Smooth muscle cell (in vitro differentiated cells): Measurements from ENCODE around the gene LRRFIP1. TPM values are rescaled to one million over a fixed set of nuclear protein-coding genes. Genes with fewer than 3 reads are reported as not detected.

Source experiments
- DNase-seq: peaks from one replicate; lab custom pipeline; 2025; ENCODE audit not compliant: unreplicated experiment; lab: John Stamatoyannopoulos, UW
- H2AFZ ChIP-seq: fragments of 200-600 bp; sonication (generic); 2 replicates; pipeline ENCODE4 v1.6.0; 2016; ENCODE audit warnings: antibody characterized with exemption, low read depth, mild to moderate bottlenecking
- H3F3A ChIP-seq: fragments of 200-600 bp; sonication (generic); 2 replicates; pipeline ENCODE4 v1.6.0; 2017; ENCODE audit warnings: antibody characterized with exemption, low read depth
- H3K27ac ChIP-seq: fragments of 200-600 bp; sonication (generic); 2 replicates; pipeline ENCODE4 v1.5.1; 2016; ENCODE audit warnings: low read depth, mild to moderate bottlenecking
- H3K27me3 ChIP-seq: fragments of 200-600 bp; sonication (generic); 2 replicates; pipeline ENCODE4 v1.6.1; 2016; ENCODE audit warnings: low read depth, mild to moderate bottlenecking
- H3K36me3 ChIP-seq: fragments of 200-600 bp; sonication (generic); 2 replicates; pipeline ENCODE4 v1.5.1; 2016; ENCODE audit warnings: low read depth
- H3K4me1 ChIP-seq: fragments of 200-600 bp; sonication (generic); 2 replicates; pipeline ENCODE4 v1.5.1; 2016; ENCODE audit warnings: low read depth
- H3K4me2 ChIP-seq: fragments of 200-600 bp; sonication (generic); 2 replicates; pipeline ENCODE4 v1.6.0; 2016; ENCODE audit warnings: mild to moderate bottlenecking
- H3K4me3 ChIP-seq: fragments of 200-600 bp; sonication (generic); 2 replicates; pipeline ENCODE4 v1.5.1; 2016; ENCODE audit warnings: mild to moderate bottlenecking
- H3K79me2 ChIP-seq: fragments of 200-600 bp; sonication (generic); 2 replicates; pipeline ENCODE4 v1.6.0; 2016; ENCODE audit warnings: low read depth, mild to moderate bottlenecking
- H3K9ac ChIP-seq: fragments of 200-600 bp; sonication (generic); 2 replicates; pipeline ENCODE4 v1.6.0; 2016; ENCODE audit warnings: low read depth
- H3K9me3 ChIP-seq: fragments of 200-600 bp; sonication (generic); replicated peaks from 2 replicates; pipeline ENCODE4 v1.5.1; 2016; ENCODE audit warnings: low read depth
- H4K20me1 ChIP-seq: fragments of 200-600 bp; sonication (generic); 2 replicates; pipeline ENCODE4 v1.6.0; 2016; ENCODE audit warnings: low read depth
- WGBS: methylation state at CpG from one replicate; pipeline ENCODE4 v1.1.7; 2016; ENCODE audit warnings: low lambda C conversion rate; 5-methylcytosine and 5-hydroxymethylcytosine counted together
- polyA plus RNA-seq: library from polyadenylated mRNA; unstranded; fragments of >200 nt; fragmentation: Nextera tagmentation; extraction: Ambion mirVana; gene quantifications from 2 replicates; pipeline ENCODE4 v1.2.1, GENCODE V29; 2016
- total RNA-seq: library from RNA; depleted of rRNA; stranded (reverse); fragments of >200 nt; gene quantifications from 2 replicates; pipeline ENCODE4 v1.2.3, GENCODE V29; 2014
- TF ChIP-seq, protein P1 (sequence below): fragments of 200-600 bp; sonication (generic); IDR thresholded peaks from 2 replicates; pipeline ENCODE4 v1.5.1; 2017; ENCODE audit warnings: borderline replicate concordance, mild to moderate bottlenecking, antibody characterized with exemption; ENCODE audit not compliant: insufficient read depth, poor library complexity, severe bottlenecking

Gene LRRFIP1
- total and polyA plus RNA-seq, 2 experiments from 2014 or later = 36.2 to 65.1 TPM

DNA sequence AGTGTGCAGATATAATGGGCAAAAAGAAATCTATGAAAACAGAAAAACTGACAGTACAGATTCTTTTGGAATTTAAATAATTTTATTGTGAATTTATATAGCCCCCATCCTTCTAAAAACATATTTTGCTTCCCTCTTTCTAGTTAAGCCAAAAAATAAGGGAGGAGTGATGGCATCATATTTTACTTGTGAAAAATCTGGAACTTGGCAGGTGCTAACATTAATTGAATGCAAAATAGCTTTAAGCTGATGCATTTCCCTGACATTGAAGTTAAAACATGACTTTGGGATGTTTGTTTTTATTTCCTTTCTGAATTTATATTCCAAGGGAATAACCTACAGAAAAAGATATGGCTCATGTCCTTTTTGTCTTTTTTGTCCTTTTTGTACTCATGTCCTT is 88.6 kb downstream of the LRRFIP1 start:
- Histone ChIP-seq H3K27ac (peak overlapping the region; percentile 88), H2AFZ (no peak overlapping the region), H4K20me1 (peaks cover 56% of the 10 kb centered on the region), H3K9me3 (no peaks in the 10 kb centered on the region), H3K9ac (no peak overlapping the region), H3K4me1 (peaks cover 17% of the 10 kb centered on the region), H3K4me3 (peak overlapping the region; percentile 16), H3K27me3 (no peaks in the 10 kb centered on the region), H3F3A (peaks cover 14% of the 10 kb centered on the region), H3K79me2 (peaks cover 37% of the 10 kb centered on the region), H3K4me2 (no peak overlapping the region), H3K36me3 (no peaks in the 10 kb centered on the region)
- TF ChIP-seq, protein P1, sequence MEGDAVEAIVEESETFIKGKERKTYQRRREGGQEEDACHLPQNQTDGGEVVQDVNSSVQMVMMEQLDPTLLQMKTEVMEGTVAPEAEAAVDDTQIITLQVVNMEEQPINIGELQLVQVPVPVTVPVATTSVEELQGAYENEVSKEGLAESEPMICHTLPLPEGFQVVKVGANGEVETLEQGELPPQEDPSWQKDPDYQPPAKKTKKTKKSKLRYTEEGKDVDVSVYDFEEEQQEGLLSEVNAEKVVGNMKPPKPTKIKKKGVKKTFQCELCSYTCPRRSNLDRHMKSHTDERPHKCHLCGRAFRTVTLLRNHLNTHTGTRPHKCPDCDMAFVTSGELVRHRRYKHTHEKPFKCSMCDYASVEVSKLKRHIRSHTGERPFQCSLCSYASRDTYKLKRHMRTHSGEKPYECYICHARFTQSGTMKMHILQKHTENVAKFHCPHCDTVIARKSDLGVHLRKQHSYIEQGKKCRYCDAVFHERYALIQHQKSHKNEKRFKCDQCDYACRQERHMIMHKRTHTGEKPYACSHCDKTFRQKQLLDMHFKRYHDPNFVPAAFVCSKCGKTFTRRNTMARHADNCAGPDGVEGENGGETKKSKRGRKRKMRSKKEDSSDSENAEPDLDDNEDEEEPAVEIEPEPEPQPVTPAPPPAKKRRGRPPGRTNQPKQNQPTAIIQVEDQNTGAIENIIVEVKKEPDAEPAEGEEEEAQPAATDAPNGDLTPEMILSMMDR = no peak
- DNase-seq = no peak

DNA sequence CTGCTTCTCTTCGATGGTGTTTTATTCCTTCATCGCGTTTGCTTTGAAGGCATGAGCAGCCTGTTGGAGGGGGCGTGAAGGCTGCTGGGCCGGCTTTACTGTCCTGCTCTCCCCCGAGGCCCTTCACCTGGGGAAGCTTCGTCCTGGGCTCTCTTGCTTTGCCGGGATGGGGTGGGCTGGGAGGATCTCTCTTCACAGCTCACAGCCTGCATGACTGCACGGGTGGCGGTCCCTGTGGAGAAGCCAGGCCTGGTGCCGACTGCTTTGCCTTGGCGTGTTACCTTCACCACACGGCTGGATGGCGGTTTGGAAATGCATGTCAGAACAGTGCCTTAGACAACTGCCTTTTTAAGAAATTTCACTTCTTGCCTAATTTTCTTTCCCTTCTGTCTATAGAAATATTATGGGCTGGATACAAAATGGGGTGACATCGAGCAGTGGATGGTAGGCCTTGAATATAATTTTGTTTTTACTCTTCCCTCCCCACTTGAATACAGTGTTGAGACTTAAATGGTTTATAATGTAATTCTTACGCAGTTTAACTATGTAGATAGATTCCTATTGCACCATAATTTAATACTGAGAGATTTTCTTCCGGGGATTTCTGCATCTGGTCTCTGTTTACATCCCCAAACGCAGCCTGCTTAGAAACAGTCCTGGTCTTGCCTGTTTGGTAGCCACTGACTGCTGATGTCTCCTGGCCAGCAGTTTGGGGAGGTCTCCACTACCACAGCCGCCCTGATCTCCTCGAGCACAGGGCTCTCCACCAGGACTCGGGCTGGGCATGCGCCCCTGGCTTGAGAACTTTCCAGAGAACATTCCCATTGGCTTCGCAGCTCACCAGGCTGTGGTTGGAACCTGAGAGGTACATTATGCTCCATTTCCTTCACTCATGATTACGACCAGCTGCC is 90.2 kb downstream of the LRRFIP1 start:
- TF ChIP-seq, protein P1 = no peak
- Histone ChIP-seq H3K27me3 (no peaks in the 10 kb centered on the region), H3K9ac (no peak overlapping the region), H2AFZ (no peak overlapping the region), H3K36me3 (no peaks in the 10 kb centered on the region), H3K9me3 (no peaks in the 10 kb centered on the region), H3K4me2 (no peak overlapping the region), H3K27ac (peak overlapping the region; percentile 4), H3K79me2 (peaks cover 29% of the 10 kb centered on the region), H3F3A (peaks cover 14% of the 10 kb centered on the region), H4K20me1 (peaks cover 42% of the 10 kb centered on the region), H3K4me3 (no peak overlapping the region), H3K4me1 (peaks cover 17% of the 10 kb centered on the region)
- no peak for DNase-seq
- WGBS = 86% methylated on average over 24 of the region's 24 CpGs

DNA sequence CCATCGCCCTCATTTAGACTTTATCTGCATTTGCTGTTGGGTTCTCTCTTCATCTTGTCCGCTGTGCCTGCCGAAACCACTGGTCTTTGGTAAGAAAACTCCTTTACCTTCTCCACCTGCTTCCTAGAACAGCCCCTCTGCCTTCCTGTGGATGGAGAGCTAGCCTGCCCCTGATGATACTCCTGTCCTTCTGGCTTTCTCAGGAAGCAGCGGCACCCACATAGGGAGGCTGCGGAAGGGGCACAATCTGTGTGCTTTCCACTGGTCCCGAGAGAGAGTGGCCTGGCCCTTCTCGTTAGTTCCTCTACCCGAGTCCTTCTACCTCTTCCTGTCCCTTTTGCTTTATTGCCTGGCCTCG is 90.9 kb downstream of the LRRFIP1 start:
- Histone ChIP-seq H3K79me2 (peaks cover 25% of the 10 kb centered on the region), H3K36me3 (no peaks in the 10 kb centered on the region), H2AFZ (no peak overlapping the region), H3K9ac (no peak overlapping the region), H3K4me1 (peaks cover 18% of the 10 kb centered on the region), H3K27ac (no peak overlapping the region), H3F3A (peaks cover 14% of the 10 kb centered on the region), H3K4me2 (no peak overlapping the region), H3K9me3 (no peaks in the 10 kb centered on the region), H3K27me3 (no peaks in the 10 kb centered on the region), H3K4me3 (no peak overlapping the region), H4K20me1 (peaks cover 45% of the 10 kb centered on the region)
- TF ChIP-seq, protein P1 = no peak
- WGBS = 98% methylated on average over 9 of the region's 9 CpGs
- no peak for DNase-seq

DNA sequence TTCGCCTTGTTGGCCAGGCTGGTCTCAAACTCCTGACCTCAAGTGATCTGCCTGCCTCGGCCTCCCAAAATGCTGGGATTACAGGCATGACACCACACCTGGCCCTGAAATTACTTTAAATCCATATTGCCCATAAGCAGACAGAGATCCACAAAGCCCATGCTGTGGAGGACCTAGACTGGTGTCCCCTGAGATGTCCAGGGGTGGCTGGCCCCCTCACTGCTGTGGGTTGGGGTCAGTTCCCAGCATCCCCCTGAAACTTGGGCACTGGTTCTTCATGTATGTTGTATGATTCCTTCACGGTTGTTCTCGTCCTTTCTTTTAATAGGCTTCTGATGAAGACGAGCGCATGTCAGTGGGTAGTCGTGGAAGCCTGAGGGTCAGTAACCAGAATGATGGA is 93.1 kb downstream of the LRRFIP1 start:
- Histone ChIP-seq H3F3A (peaks cover 4% of the 10 kb centered on the region), H3K4me3 (no peak overlapping the region), H3K36me3 (no peaks in the 10 kb centered on the region), H3K79me2 (peaks cover 25% of the 10 kb centered on the region), H3K9ac (no peak overlapping the region), H3K4me2 (no peak overlapping the region), H3K9me3 (no peaks in the 10 kb centered on the region), H4K20me1 (peaks cover 42% of the 10 kb centered on the region), H3K27me3 (no peaks in the 10 kb centered on the region), H3K4me1 (peaks cover 15% of the 10 kb centered on the region), H2AFZ (no peak overlapping the region), H3K27ac (peak overlapping the region; percentile 43)
- 96% methylated on average over 7 of the region's 7 CpGs for WGBS
- TF ChIP-seq, protein P1 = no peak
- DNase-seq = no peak
